ENCODE results near the gene MLLT1. TPM values are rescaled to one million over a fixed set of nuclear protein-coding genes. Genes with fewer than 3 reads are reported as not detected.

Gene MLLT1
- total RNA-seq, 5 donors from 2014 or later (not counting 1 experiment from before 2014, with no cell fraction given): 31.4 to 59.8 (median 57.2) TPM

GRCh38 chr19:6241056-6241455, 38.7 kb downstream of the MLLT1 start:
- H3K4me1 Mint-ChIP-seq: peaks cover 39 to 58% (median 57%) of the 10 kb centered on the region in 3 donors

GRCh38 chr19:6239871-6240676, 39.7 kb downstream of the MLLT1 start:
- ATAC-seq (replicated peaks in 1 of 4): no peak
- no peak overlapping the region for H3K4me3 ChIP-seq (ENCODE audit: control insufficient read depth in 1 of 2, extremely low read depth in 1 of 2, low read length in 1 of 2)
- H3K27ac ChIP-seq (ENCODE audit: low read length): no peak overlapping the region
- WGBS (ENCODE audit: insufficient coverage): 86% methylated on average over 13 of the region's 24 CpGs
- peaks cover 5 to 57% of the 10 kb centered on the region in 2 experiments for H3K4me1 ChIP-seq (ENCODE audit: control insufficient read depth in 1 of 2, extremely low read depth in 1 of 2, insufficient read depth in 2 of 2, low read length in 2 of 2)
- no peaks in the 10 kb centered on the region for H3K36me3 Mint-ChIP-seq
- CTCF ChIA-PET: no interaction called here
- H3K27ac Mint-ChIP-seq: no peak overlapping the region
- H3K36me3 ChIP-seq (ENCODE audit: control insufficient read depth in 2 of 2, extremely low read depth in 1 of 2, insufficient read depth in 1 of 2, low read length in 1 of 2): peaks cover 3 to 5% of the 10 kb centered on the region in 2 donors
- no peak overlapping the region for H3K4me3 Mint-ChIP-seq
- H3K4me1 Mint-ChIP-seq: peaks cover 49 to 65% (median 63%) of the 10 kb centered on the region in 3 donors
- H3K27me3 Mint-ChIP-seq: no peaks in the 10 kb centered on the region
- H3K9me3 ChIP-seq: no peaks in the 10 kb centered on the region
- DNase-seq: no peak
- H3K27me3 ChIP-seq (replicated peaks in 1 of 2; ENCODE audit: control insufficient read depth in 2 of 2, extremely low read depth in 1 of 2, insufficient read depth in 2 of 2, low read length in 1 of 2): no peaks in the 10 kb centered on the region
- POLR2A ChIA-PET: no interaction called here
- H3K9me3 Mint-ChIP-seq: no peaks in the 10 kb centered on the region

More at GRCh38 chr19:6241056-6241455, 38.7 kb downstream of the MLLT1 start:
- CTCF ChIA-PET: no interaction called here
- Histone ChIP-seq H3K27me3 (replicated peaks in 1 of 2; ENCODE audit: control insufficient read depth in 2 of 2, extremely low read depth in 1 of 2, insufficient read depth in 2 of 2, low read length in 1 of 2) (no peaks in the 10 kb centered on the region), H3K9me3 (no peaks in the 10 kb centered on the region), H3K27ac (ENCODE audit: low read length) (no peak overlapping the region), H3K4me1 (ENCODE audit: control insufficient read depth in 1 of 2, extremely low read depth in 1 of 2, insufficient read depth in 2 of 2, low read length in 2 of 2) (peaks cover 5 to 54% of the 10 kb centered on the region in 2 experiments), H3K36me3 (ENCODE audit: control insufficient read depth in 2 of 2, extremely low read depth in 1 of 2, insufficient read depth in 1 of 2, low read length in 1 of 2) (peaks cover 3 to 5% of the 10 kb centered on the region in 2 donors), H3K4me3 (ENCODE audit: control insufficient read depth in 1 of 2, extremely low read depth in 1 of 2, low read length in 1 of 2) (no peak overlapping the region)
- no peaks in the 10 kb centered on the region for H3K9me3 Mint-ChIP-seq
- no peak for ATAC-seq (replicated peaks in 1 of 4)
- no peak overlapping the region for H3K4me3 Mint-ChIP-seq
- H3K36me3 Mint-ChIP-seq: no peaks in the 10 kb centered on the region
- DNase-seq: no peak
- H3K27me3 Mint-ChIP-seq: no peaks in the 10 kb centered on the region
- POLR2A ChIA-PET: no interaction called here
- 92% methylated on average over 12 of the region's 12 CpGs for WGBS (ENCODE audit: insufficient coverage)
- H3K27ac Mint-ChIP-seq: no peak overlapping the region

GRCh38 chr19:6239401-6239844, 40.4 kb downstream of the MLLT1 start:
- Histone ChIP-seq H3K9me3 (no peaks in the 10 kb centered on the region), H3K4me1 (ENCODE audit: control insufficient read depth in 1 of 2, extremely low read depth in 1 of 2, insufficient read depth in 2 of 2, low read length in 2 of 2) (peaks cover 5 to 58% of the 10 kb centered on the region in 2 experiments), H3K4me3 (ENCODE audit: control insufficient read depth in 1 of 2, extremely low read depth in 1 of 2, low read length in 1 of 2) (no peak overlapping the region), H3K36me3 (ENCODE audit: control insufficient read depth in 2 of 2, extremely low read depth in 1 of 2, insufficient read depth in 1 of 2, low read length in 1 of 2) (peaks cover 3 to 5% of the 10 kb centered on the region in 2 donors), H3K27ac (ENCODE audit: low read length) (no peak overlapping the region), H3K27me3 (replicated peaks in 1 of 2; ENCODE audit: control insufficient read depth in 2 of 2, extremely low read depth in 1 of 2, insufficient read depth in 2 of 2, low read length in 1 of 2) (no peaks in the 10 kb centered on the region)
- Mint-ChIP-seq H3K4me1 (peaks cover 52 to 67% (median 65%) of the 10 kb centered on the region in 3 donors), H3K27me3 (no peaks in the 10 kb centered on the region), H3K36me3 (no peaks in the 10 kb centered on the region), H3K27ac (peak overlapping the region in 1 of 2 donors; percentile 35), H3K4me3 (no peak overlapping the region), H3K9me3 (no peaks in the 10 kb centered on the region)
- CTCF ChIA-PET: interaction anchor here in 1 of 2 donors (0.6 kb wide), 1 partner anchor 826 kb away, joined by 3 read pairs; no protein-coding TSS in a partner anchor
- ATAC-seq (replicated peaks in 1 of 4) (no peak), DNase-seq (no peak)
- WGBS (ENCODE audit: insufficient coverage): 50% methylated on average over 11 of the region's 11 CpGs
- POLR2A ChIA-PET: no interaction called here

- no peaks in the 10 kb centered on the region for H3K27me3 ChIP-seq (replicated peaks in 1 of 2; ENCODE audit: control insufficient read depth in 2 of 2, extremely low read depth in 1 of 2, insufficient read depth in 2 of 2, low read length in 1 of 2)
- H3K4me3 Mint-ChIP-seq: no peak overlapping the region
- no peaks in the 10 kb centered on the region for H3K9me3 ChIP-seq
- H3K9me3 Mint-ChIP-seq: no peaks in the 10 kb centered on the region
- no peaks in the 10 kb centered on the region for H3K27me3 Mint-ChIP-seq
- no peak for DNase-seq
- no peak overlapping the region for H3K4me3 ChIP-seq (ENCODE audit: control insufficient read depth in 1 of 2, extremely low read depth in 1 of 2, low read length in 1 of 2)
- H3K27ac ChIP-seq (ENCODE audit: low read length): no peak overlapping the region
- no peaks in the 10 kb centered on the region for H3K36me3 Mint-ChIP-seq
- ChIA-PET CTCF (interaction anchor here in 1 of 2 donors (0.6 to 0.7 kb wide), 3 partner anchors 39 to 826 kb away, joined by 3 to 4 read pairs (median 3); no protein-coding TSS in a partner anchor), POLR2A (interaction anchor here in 1 of 2 donors (0.5 kb wide), 1 partner anchor 1343 kb away, joined by 3 read pairs; no protein-coding TSS in a partner anchor)
- H3K4me1 Mint-ChIP-seq: peaks cover 48 to 64% (median 61%) of the 10 kb centered on the region in 3 donors
- H3K4me1 ChIP-seq (ENCODE audit: control insufficient read depth in 1 of 2, extremely low read depth in 1 of 2, insufficient read depth in 2 of 2, low read length in 2 of 2): peaks cover 0 to 57% of the 10 kb centered on the region in 2 experiments
- peaks cover 3 to 5% of the 10 kb centered on the region in 2 donors for H3K36me3 ChIP-seq (ENCODE audit: control insufficient read depth in 2 of 2, extremely low read depth in 1 of 2, insufficient read depth in 1 of 2, low read length in 1 of 2)
- H3K27ac Mint-ChIP-seq: peak overlapping the region; percentile 57 to 70
- 97% methylated on average over 9 of the region's 24 CpGs for WGBS (ENCODE audit: insufficient coverage)
- no peak for ATAC-seq (replicated peaks in 1 of 4)
Observed at GRCh38 chr19:6238643-6239281, 41.0 kb downstream of the MLLT1 start.

GRCh38 chr19:6238256-6238642, 41.5 kb downstream of the MLLT1 start:
- ChIA-PET POLR2A (interaction anchor here in 1 of 2 donors (0.5 kb wide), 1 partner anchor 1343 kb away, joined by 3 read pairs; no protein-coding TSS in a partner anchor), CTCF (interaction anchor here in 1 of 2 donors (0.6 to 0.7 kb wide), 2 partner anchors 39 to 54 kb away, joined by 3 to 4 read pairs; no protein-coding TSS in a partner anchor)
- Mint-ChIP-seq H3K4me3 (no peak overlapping the region), H3K9me3 (no peaks in the 10 kb centered on the region), H3K4me1 (peaks cover 48 to 62% (median 57%) of the 10 kb centered on the region in 3 donors), H3K27me3 (no peaks in the 10 kb centered on the region), H3K27ac (peak overlapping the region; percentile 57 to 70), H3K36me3 (no peaks in the 10 kb centered on the region)
- ATAC-seq (replicated peaks in 1 of 4) (peak; percentile 45 to 73 (median 55)), DNase-seq (peak in 1 of 35 experiments; percentile 20)
- Histone ChIP-seq H3K9me3 (no peaks in the 10 kb centered on the region), H3K36me3 (ENCODE audit: control insufficient read depth in 2 of 2, extremely low read depth in 1 of 2, insufficient read depth in 1 of 2, low read length in 1 of 2) (peaks cover 3 to 5% of the 10 kb centered on the region in 2 donors), H3K27ac (ENCODE audit: low read length) (no peak overlapping the region), H3K27me3 (replicated peaks in 1 of 2; ENCODE audit: control insufficient read depth in 2 of 2, extremely low read depth in 1 of 2, insufficient read depth in 2 of 2, low read length in 1 of 2) (no peaks in the 10 kb centered on the region), H3K4me3 (ENCODE audit: control insufficient read depth in 1 of 2, extremely low read depth in 1 of 2, low read length in 1 of 2) (no peak overlapping the region), H3K4me1 (ENCODE audit: control insufficient read depth in 1 of 2, extremely low read depth in 1 of 2, insufficient read depth in 2 of 2, low read length in 2 of 2) (peaks cover 0 to 52% of the 10 kb centered on the region in 2 experiments)
- 20% methylated on average over 1 of the region's 6 CpGs for WGBS (ENCODE audit: insufficient coverage)
